ENCODE data around the gene PALM. TPM values are rescaled to one million over a fixed set of nuclear protein-coding genes. Genes with fewer than 3 reads are reported as not detected.

The PALM gene
- total RNA-seq, 3 donors from 2014 or later = 8.1 to 58.4 (median 13.0) TPM

DNA sequence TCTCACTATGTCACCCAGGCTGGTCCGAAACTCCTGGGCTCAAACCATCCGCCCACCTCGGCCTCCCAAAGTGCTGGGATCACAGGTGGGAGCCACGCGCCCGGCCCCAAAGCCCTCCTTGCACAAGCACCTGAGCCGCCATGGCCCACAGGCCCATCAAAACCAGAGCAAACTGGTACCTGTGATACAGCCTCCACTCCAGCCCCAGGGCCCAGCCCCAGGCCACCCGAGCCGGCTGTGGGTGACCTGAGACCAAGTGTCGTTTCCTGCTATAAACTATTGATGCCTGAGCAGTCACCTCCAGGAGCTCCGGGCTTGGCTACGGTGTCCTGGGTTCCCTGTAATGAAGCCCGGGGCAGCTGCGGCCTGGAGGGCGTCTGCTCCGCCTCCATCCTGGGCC lies 78.8 kb downstream of the PALM start:
- no peaks in the 10 kb centered on the region for H3K9me3 ChIP-seq
- TF ChIP-seq, protein P1, sequence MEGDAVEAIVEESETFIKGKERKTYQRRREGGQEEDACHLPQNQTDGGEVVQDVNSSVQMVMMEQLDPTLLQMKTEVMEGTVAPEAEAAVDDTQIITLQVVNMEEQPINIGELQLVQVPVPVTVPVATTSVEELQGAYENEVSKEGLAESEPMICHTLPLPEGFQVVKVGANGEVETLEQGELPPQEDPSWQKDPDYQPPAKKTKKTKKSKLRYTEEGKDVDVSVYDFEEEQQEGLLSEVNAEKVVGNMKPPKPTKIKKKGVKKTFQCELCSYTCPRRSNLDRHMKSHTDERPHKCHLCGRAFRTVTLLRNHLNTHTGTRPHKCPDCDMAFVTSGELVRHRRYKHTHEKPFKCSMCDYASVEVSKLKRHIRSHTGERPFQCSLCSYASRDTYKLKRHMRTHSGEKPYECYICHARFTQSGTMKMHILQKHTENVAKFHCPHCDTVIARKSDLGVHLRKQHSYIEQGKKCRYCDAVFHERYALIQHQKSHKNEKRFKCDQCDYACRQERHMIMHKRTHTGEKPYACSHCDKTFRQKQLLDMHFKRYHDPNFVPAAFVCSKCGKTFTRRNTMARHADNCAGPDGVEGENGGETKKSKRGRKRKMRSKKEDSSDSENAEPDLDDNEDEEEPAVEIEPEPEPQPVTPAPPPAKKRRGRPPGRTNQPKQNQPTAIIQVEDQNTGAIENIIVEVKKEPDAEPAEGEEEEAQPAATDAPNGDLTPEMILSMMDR (IDR thresholded peaks at IDR 0.05) = no peak
- H3K4me1 ChIP-seq (ENCODE audit: low read depth) = peaks cover 3% of the 10 kb centered on the region
- H3K4me3 ChIP-seq = no peak overlapping the region
- DNase-seq (no peak), ATAC-seq (no peak)
- intact Hi-C loops (cut with DNase I, micrococcal nuclease) = no loop called here
- no peaks in the 10 kb centered on the region for H3K36me3 ChIP-seq (ENCODE audit: low read depth)

DNA sequence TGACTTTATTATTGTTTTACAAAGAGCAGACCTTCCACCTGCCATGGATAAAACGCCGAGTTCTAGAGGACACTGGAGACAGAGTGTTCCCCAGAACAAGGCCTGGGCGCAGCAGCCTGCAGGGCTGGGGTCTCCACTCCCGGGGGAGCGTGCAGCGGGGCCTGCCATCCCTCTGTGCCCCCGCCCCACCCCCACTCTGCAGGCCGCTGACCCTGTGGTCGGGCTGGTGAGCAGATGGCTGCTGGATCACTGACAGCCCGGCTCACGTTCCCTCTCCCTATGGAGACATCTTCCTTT lies 79.9 kb downstream of the PALM start:
- no peaks in the 10 kb centered on the region for H3K4me1 ChIP-seq (ENCODE audit: low read depth)
- TF ChIP-seq, protein P1 (IDR thresholded peaks at IDR 0.05) = no peak
- H3K36me3 ChIP-seq (ENCODE audit: low read depth) = no peaks in the 10 kb centered on the region
- ATAC-seq (no peak), DNase-seq (no peak)
- no peaks in the 10 kb centered on the region for H3K9me3 ChIP-seq
- no peak overlapping the region for H3K4me3 ChIP-seq
- intact Hi-C loops (cut with DNase I, micrococcal nuclease) = no loop called here

DNA sequence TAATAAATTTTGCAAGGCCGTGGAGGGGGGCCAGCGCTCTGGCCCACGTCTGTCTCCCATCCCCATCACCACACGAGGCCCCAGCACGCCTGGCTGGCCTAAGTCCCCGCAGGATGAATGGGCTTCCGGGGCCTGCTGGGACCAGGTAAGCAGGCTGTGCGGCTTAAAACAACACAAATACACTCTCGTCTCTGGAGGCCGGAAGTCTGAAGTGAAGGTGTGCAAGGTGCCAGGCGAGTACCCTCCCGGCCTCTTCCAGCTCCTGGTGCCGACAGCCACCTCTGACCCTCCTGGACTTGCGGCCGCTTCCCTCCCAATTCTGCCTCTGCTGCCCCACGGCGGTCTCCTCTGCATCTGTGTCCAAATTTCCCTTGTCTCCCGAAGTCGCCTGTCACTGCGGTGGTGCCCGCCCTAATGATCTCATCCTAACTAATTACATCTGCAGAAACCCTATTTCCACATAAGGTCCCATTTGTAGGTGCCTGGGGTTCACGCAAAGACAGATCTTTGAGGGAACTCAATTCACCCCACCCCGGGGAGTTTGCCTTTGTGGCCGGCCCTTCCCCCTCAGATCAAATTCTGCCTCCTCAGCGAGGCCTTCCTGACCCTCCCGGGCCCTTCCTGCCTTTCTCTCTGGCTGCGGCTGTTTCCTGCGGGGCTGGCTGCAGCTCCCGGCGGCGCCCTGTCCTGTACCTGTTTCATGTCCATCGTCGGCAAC lies 80.4 kb downstream of the PALM start:
- TF ChIP-seq, protein P1 (IDR thresholded peaks at IDR 0.05) = no peak
- no peaks in the 10 kb centered on the region for H3K9me3 ChIP-seq
- H3K4me1 ChIP-seq (ENCODE audit: low read depth) = no peaks in the 10 kb centered on the region
- no peak overlapping the region for H3K4me3 ChIP-seq
- no peaks in the 10 kb centered on the region for H3K36me3 ChIP-seq (ENCODE audit: low read depth)
- no peak for ATAC-seq
- DNase-seq = peak in 1 of 3 donors; percentile 30
- intact Hi-C loops (cut with DNase I, micrococcal nuclease) = no loop called here

DNA sequence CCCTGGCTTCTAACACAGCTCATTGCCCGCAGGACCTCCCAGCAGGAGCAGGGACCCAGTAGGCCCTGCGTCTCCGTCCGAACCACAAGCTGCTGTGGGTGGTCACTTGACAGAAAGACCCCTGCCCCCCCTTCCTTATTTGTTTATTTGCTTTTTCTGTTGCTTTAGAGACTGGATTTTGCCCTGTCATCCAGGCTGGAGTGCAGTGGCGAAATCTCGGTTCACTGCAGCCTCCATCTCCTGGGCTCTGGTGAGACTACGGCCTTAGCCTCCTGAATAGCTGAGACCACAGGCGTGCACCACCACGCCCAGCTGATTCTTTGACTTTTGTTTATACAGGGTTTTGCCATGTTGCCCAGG lies 80.9 kb downstream of the PALM start:
- Histone ChIP-seq H3K4me1 (ENCODE audit: low read depth) (no peaks in the 10 kb centered on the region), H3K36me3 (ENCODE audit: low read depth) (no peaks in the 10 kb centered on the region), H3K9me3 (no peaks in the 10 kb centered on the region), H3K4me3 (no peak overlapping the region)
- ATAC-seq (peak; percentile 17), DNase-seq (no peak)
- TF ChIP-seq, protein P1 (IDR thresholded peaks at IDR 0.05) = no peak
- intact Hi-C loops (cut with DNase I, micrococcal nuclease) = no loop called here

DNA sequence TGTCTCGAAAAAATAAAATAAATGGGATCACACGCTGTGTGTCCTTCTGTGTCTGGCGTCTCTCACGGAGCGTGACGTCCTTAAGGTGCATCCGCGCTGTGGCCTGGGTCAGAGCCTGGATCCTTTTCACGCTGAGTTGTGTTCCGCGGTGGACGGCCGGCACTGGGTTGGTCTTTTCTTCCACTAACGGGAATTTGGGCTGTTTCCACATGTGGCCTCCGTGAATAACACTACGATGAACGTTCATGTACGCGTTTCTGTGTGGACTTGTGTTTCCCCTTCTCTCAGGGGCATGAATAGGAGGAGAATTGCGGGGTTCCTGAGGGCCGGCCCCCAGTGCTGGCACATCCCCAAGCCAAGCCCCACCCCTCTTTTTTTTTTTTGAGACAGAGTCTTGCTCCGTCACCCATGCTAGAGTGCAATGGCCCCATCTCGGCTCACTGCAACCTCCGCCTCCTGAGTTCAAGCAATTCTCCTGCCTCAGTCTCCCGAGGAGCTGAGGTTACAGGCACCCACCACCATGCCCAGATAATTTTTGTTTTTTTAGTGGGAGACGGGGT lies 82.4 kb downstream of the PALM start:
- peaks cover 5% of the 10 kb centered on the region for H3K4me1 ChIP-seq (ENCODE audit: low read depth)
- DNase-seq (no peak), ATAC-seq (no peak)
- no peaks in the 10 kb centered on the region for H3K9me3 ChIP-seq
- TF ChIP-seq, protein P1 (IDR thresholded peaks at IDR 0.05) = no peak
- intact Hi-C loops (cut with DNase I, micrococcal nuclease) = no loop called here
- H3K36me3 ChIP-seq (ENCODE audit: low read depth) = no peaks in the 10 kb centered on the region
- H3K4me3 ChIP-seq = no peak overlapping the region
